Hepatocyte (in vitro differentiated cells): ENCODE measurements around the gene SUGCT. TPM values are rescaled to one million over a fixed set of nuclear protein-coding genes. Genes with fewer than 3 reads are reported as not detected.

Experiments
- DNase-seq: peaks from one replicate; pipeline ENCODE4 v3.0.0-alpha.2; 2016; ENCODE audit warnings: low spot score
- H2AFZ ChIP-seq: fragments of 200-600 bp; sonication (generic); 2 replicates; pipeline ENCODE4 v1.6.0; 2016; ENCODE audit warnings: antibody characterized with exemption, mild to moderate bottlenecking
- H3K27ac ChIP-seq: fragments of 200-600 bp; sonication (generic); 2 replicates; pipeline ENCODE4 v1.5.1; 2016; ENCODE audit warnings: mild to moderate bottlenecking
- H3K27me3 ChIP-seq: fragments of 200-600 bp; sonication (generic); 2 replicates; pipeline ENCODE4 v1.6.1; 2016
- H3K36me3 ChIP-seq: fragments of 200-600 bp; sonication (generic); replicated peaks from 2 replicates; pipeline ENCODE4 v1.5.1; 2016; ENCODE audit warnings: low read depth; ENCODE audit not compliant: insufficient read depth
- H3K4me1 ChIP-seq: fragments of 200-600 bp; sonication (generic); 2 replicates; pipeline ENCODE4 v1.5.1; 2016; ENCODE audit warnings: mild to moderate bottlenecking, moderate library complexity; ENCODE audit not compliant: insufficient read depth
- H3K4me2 ChIP-seq: fragments of 200-600 bp; sonication (generic); 2 replicates; pipeline ENCODE4 v1.6.0; 2016
- H3K4me3 ChIP-seq: fragments of 200-600 bp; sonication (generic); 2 replicates; pipeline ENCODE4 v1.5.1; 2016; ENCODE audit warnings: mild to moderate bottlenecking
- H3K79me2 ChIP-seq: fragments of 200-600 bp; sonication (generic); 2 replicates; pipeline ENCODE4 v1.6.0; 2017; ENCODE audit warnings: mild to moderate bottlenecking
- H3K9me2 ChIP-seq: fragments of 200-600 bp; sonication (generic); replicated peaks from 2 replicates; pipeline ENCODE4 v1.6.0; 2017; ENCODE audit warnings: mild to moderate bottlenecking; ENCODE audit not compliant: insufficient read depth
- H3K9me3 ChIP-seq: fragments of 200-600 bp; sonication (generic); 2 replicates; pipeline ENCODE4 v1.5.1; 2016; ENCODE audit warnings: low read depth, mild to moderate bottlenecking
- H4K20me1 ChIP-seq: fragments of 200-600 bp; sonication (generic); 2 replicates; pipeline ENCODE4 v1.6.0; 2016; ENCODE audit warnings: mild to moderate bottlenecking; ENCODE audit not compliant: insufficient read depth, poor library complexity, severe bottlenecking
- EZH2 ChIP-seq: fragments of 200-600 bp; sonication (generic); IDR thresholded peaks from 2 replicates; pipeline ENCODE4 v1.6.1; 2016; ENCODE audit warnings: antibody characterized with exemption, mild to moderate bottlenecking, borderline replicate concordance
- EZH2phosphoT487 ChIP-seq: fragments of 200-600 bp; sonication (generic); IDR thresholded peaks from one replicate; pipeline ENCODE4 v1.6.1; 2018; ENCODE audit warnings: antibody characterized with exemption, mild to moderate bottlenecking, low read depth, moderate library complexity; ENCODE audit not compliant: unreplicated experiment, severe bottlenecking
- WGBS: methylation state at CpG from one replicate; pipeline ENCODE4 v1.1.6; 2016; ENCODE audit warnings: low lambda C conversion rate; ENCODE audit errors: missing lambda C conversion rate; 5-methylcytosine and 5-hydroxymethylcytosine counted together
- polyA plus RNA-seq: library from polyadenylated mRNA; unstranded; fragments of >200 nt; fragmentation: Nextera tagmentation; extraction: Ambion mirVana; gene quantifications from 2 replicates; pipeline ENCODE4 v1.2.1, GENCODE V29; 2016
- total RNA-seq: library from RNA; depleted of rRNA; stranded (reverse); fragments of >200 nt; gene quantifications from 2 replicates; pipeline ENCODE4 v1.2.3, GENCODE V29; 2014
- TF ChIP-seq, protein P1 (sequence below): fragments of 200-600 bp; sonication (generic); IDR thresholded peaks from 2 replicates; pipeline ENCODE4 v1.5.1; 2016; ENCODE audit warnings: antibody characterized with exemption, mild to moderate bottlenecking; ENCODE audit not compliant: poor library complexity

SUGCT gene
- total and polyA plus RNA-seq, 2 experiments from 2014 or later: 5.1 to 12.0 TPM

DNA sequence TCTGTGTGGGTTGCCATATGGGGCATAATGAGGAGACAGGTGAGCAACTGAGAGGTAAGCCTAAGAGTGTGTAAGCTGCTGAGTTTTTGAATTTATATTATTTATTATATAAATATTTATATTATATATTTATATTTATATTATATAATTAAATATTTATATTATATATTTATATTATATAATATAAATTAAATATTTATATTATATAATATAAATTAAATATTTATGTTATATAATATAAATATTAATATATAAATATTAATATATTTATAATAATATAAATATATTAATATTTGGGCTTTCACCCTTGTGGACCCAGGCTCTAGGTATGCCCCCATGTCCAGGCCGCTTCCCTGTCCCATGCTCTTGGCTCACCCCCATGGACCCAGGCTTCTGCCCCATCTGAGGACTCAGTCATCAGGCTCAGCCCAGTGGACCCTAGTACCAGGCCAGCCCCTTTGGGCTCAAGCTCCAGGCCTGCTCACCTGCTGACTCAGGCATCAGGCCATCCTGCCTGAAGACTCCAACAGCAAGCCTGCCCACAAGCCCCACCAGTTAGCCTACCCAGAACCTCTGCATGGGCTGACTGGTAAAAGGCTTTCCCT, 755.4 kb downstream of the SUGCT start:
- Histone ChIP-seq H3K9me2 (no peaks in the 10 kb centered on the region), H3K4me1 (no peaks in the 10 kb centered on the region), H3K36me3 (no peaks in the 10 kb centered on the region), H3K27me3 (no peaks in the 10 kb centered on the region), H2AFZ (no peak overlapping the region), H3K79me2 (no peaks in the 10 kb centered on the region), H3K4me2 (no peak overlapping the region), H3K4me3 (no peak overlapping the region), H4K20me1 (no peaks in the 10 kb centered on the region), H3K9me3 (no peaks in the 10 kb centered on the region), H3K27ac (no peak overlapping the region)
- TF ChIP-seq, protein P1, sequence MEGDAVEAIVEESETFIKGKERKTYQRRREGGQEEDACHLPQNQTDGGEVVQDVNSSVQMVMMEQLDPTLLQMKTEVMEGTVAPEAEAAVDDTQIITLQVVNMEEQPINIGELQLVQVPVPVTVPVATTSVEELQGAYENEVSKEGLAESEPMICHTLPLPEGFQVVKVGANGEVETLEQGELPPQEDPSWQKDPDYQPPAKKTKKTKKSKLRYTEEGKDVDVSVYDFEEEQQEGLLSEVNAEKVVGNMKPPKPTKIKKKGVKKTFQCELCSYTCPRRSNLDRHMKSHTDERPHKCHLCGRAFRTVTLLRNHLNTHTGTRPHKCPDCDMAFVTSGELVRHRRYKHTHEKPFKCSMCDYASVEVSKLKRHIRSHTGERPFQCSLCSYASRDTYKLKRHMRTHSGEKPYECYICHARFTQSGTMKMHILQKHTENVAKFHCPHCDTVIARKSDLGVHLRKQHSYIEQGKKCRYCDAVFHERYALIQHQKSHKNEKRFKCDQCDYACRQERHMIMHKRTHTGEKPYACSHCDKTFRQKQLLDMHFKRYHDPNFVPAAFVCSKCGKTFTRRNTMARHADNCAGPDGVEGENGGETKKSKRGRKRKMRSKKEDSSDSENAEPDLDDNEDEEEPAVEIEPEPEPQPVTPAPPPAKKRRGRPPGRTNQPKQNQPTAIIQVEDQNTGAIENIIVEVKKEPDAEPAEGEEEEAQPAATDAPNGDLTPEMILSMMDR: no peak
- TF ChIP-seq EZH2phosphoT487: no peak
- TF ChIP-seq EZH2: no peak
- WGBS: 84% methylated on average over 1 of the region's 1 CpG
- no peak for DNase-seq

- H3K4me1 ChIP-seq: no peaks in the 10 kb centered on the region
- H3K4me2 ChIP-seq: no peak overlapping the region
- H3K27ac ChIP-seq: no peak overlapping the region
- H3K9me3 ChIP-seq: no peaks in the 10 kb centered on the region
- no peak for DNase-seq
- H3K9me2 ChIP-seq: no peaks in the 10 kb centered on the region
- no peak overlapping the region for H2AFZ ChIP-seq
- WGBS: 68% methylated on average over 2 of the region's 2 CpGs
- no peaks in the 10 kb centered on the region for H3K36me3 ChIP-seq
- H3K79me2 ChIP-seq: no peaks in the 10 kb centered on the region
- H3K27me3 ChIP-seq: no peaks in the 10 kb centered on the region
- no peak overlapping the region for H3K4me3 ChIP-seq
- TF ChIP-seq EZH2phosphoT487: no peak
- no peak for TF ChIP-seq EZH2
- TF ChIP-seq, protein P1: no peak
- no peaks in the 10 kb centered on the region for H4K20me1 ChIP-seq
Observed at GRCh38 chr7:40891232-40891631, 756.4 kb downstream of the SUGCT start.

DNA sequence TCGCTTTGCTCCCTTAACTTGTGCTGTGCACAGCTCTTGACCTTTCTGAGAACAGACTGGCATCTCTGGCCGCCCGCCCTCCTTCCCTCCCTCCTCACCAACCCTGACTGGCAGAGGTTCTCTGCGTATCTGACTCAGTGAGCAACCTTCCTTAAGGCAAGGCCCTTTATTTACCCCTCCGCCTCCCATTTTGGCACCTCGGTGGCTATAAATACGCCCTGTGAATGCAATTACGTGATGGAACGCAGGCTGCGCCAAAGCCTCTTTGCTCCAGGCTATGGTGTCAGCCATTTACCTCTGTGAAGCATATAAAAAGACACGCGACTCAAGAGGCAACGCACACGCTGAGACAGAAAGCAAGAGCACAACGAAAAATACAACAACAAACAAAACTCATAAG, 764.3 kb downstream of the SUGCT start:
- no peak overlapping the region for H2AFZ ChIP-seq
- no peak overlapping the region for H3K27ac ChIP-seq
- H3K36me3 ChIP-seq: no peaks in the 10 kb centered on the region
- no peaks in the 10 kb centered on the region for H4K20me1 ChIP-seq
- no peak for DNase-seq
- no peaks in the 10 kb centered on the region for H3K9me2 ChIP-seq
- no peak overlapping the region for H3K4me3 ChIP-seq
- no peaks in the 10 kb centered on the region for H3K9me3 ChIP-seq
- no peaks in the 10 kb centered on the region for H3K79me2 ChIP-seq
- H3K27me3 ChIP-seq: no peaks in the 10 kb centered on the region
- no peak for TF ChIP-seq EZH2phosphoT487
- TF ChIP-seq EZH2: no peak
- TF ChIP-seq, protein P1: no peak
- no peaks in the 10 kb centered on the region for H3K4me1 ChIP-seq
- H3K4me2 ChIP-seq: no peak overlapping the region
- 91% methylated on average over 15 of the region's 15 CpGs for WGBS
